Epithelial cell of esophagus (primary cell): Measurements from ENCODE around the gene CHMP2A.
"Not testable (repeated sequence)": the region's sequence is repeated elsewhere in the genome, so short reads cannot be mapped to it uniquely, and the experiment has no call there.

ENCODE experiments used
- DNase-seq: peaks from one replicate; pipeline ENCODE4 v3.0.0; 2010; ENCODE audit warnings: low read depth
- H3K4me3 ChIP-seq: 2 replicates; pipeline ENCODE4 v1.5.1; 2011; ENCODE audit warnings: mild to moderate bottlenecking, low read length, control low read depth
- TF ChIP-seq, protein P1 (sequence below): IDR thresholded peaks from 2 replicates; pipeline ENCODE4 v1.5.1; 2011; ENCODE audit warnings: low read depth, mild to moderate bottlenecking, low read length, control low read depth, inconsistent platforms; ENCODE audit not compliant: insufficient read depth; ENCODE audit errors: missing control alignments

The CHMP2A gene

DNA sequence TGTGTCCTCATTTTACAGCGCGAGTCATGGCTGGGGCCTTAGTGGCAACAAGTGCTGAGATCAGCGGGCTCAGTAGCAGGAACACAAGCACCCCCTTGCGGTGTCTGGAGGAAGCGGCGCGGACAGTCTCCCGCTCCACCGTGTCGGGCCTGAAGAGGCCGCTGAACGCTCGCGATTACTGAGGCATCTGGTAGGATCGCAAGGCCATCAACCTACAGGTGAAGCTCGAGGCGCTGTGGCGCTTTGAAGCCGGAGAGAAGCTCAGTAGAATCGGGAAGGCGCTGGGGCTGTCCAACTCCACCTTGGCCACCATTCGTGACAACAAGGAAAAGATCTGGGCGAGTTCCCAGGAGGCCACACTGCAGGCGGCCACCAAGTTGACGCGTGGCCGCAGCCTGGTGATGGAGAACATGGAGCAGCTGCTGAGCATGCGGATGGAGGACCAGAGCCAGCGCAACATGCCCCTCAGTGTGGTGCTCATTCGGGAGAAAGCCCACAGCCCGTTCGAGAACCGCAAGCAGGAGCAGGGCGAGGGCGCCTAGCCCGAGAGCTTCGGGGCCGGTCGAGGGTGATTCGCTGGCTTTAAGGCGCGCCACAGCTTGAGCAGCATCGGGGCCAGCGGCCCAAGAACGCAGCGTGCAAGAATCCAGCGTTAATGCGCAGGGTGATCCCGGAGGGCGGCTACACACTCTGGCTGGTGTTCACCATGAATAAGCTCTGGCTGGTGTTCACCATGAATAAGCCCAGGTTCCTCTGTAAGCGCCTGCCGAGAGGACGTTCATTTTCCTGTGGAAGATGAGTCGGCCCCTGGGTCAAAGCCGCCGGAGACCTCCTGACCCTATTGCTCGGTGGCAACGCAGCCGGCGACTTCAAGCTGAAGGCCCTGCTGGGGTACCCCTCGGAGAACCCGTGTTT, 26.6 kb upstream of the CHMP2A start:
- peak; percentile 88 for DNase-seq
- no peak overlapping the region for H3K4me3 ChIP-seq
- TF ChIP-seq, protein P1, sequence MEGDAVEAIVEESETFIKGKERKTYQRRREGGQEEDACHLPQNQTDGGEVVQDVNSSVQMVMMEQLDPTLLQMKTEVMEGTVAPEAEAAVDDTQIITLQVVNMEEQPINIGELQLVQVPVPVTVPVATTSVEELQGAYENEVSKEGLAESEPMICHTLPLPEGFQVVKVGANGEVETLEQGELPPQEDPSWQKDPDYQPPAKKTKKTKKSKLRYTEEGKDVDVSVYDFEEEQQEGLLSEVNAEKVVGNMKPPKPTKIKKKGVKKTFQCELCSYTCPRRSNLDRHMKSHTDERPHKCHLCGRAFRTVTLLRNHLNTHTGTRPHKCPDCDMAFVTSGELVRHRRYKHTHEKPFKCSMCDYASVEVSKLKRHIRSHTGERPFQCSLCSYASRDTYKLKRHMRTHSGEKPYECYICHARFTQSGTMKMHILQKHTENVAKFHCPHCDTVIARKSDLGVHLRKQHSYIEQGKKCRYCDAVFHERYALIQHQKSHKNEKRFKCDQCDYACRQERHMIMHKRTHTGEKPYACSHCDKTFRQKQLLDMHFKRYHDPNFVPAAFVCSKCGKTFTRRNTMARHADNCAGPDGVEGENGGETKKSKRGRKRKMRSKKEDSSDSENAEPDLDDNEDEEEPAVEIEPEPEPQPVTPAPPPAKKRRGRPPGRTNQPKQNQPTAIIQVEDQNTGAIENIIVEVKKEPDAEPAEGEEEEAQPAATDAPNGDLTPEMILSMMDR, result peak; percentile 89

DNA sequence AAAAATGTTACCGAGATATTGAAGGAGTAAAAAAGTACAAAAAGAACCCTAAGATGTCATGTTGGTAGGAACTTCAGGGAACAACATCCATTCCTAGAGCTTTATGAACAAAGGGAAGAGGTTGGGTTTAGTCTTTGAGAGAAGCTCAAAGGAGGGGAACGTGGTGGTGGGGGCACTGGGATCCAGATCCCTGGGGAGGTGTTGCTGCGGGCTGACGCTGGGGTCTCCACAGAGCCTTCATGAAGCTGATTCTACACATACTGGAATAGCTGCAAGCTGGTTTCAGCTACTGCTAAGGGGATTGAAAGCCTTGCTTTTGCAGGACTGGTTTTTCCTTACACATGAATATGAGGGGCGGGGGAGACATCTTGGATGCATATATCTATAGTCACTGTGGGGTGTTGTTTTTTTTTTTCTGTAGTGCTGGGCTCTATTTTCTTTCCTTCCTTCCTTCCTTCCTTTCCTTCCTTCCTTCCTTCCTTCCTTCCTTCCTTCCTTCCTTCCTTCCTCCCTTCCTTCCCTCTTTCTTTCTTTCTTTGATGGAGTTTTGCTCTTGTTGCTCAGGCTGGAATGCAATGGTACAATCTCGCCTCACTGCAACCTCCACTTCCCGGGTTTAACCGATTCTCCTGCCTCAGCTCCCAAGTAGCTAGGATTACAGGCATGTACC, 24.7 kb upstream of the CHMP2A start:
- no peak overlapping the region for H3K4me3 ChIP-seq
- TF ChIP-seq, protein P1, result no peak
- no peak for DNase-seq

DNA sequence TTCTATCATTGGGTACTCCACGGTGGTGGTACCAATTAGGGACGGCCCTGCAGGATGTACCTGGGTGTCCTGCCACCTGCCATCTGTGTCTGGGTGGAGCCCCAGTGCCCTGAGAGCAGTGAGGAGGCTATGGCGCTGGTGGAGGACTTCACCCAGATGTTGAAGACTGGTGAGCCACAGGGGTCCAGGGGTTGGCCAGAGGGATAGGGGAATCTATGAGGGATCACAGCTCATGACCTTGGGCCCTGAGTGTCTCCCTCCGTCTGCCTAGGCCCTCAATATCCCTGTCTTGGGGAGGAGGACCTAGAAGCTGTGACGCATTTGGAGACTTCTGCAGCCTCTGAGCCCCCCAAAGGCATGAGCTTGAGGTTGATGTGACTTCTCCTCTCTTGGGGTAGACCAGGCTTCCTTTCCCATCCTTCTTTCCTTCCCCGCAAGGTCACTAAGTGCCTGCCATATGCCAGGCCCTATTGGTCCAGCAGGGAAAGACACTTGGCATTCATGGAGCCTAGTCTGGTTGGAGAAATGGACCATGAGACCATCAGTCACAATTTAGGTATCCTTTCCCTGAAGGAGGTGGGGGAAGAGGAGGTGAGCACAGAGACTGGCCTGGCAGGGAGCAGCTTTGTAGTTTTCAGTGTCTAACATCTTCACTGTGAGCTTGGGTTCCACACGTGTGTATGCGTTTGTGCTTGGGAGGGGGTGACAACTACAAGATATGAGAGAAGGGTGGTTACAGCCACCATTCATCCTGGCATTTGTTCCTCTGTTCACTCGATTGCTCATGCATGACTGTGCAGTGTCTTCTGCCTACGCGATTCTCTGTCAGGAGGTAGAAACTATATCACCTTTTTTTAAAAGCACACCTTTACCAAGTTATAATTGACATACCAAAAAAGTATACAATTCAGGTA, 23.4 kb upstream of the CHMP2A start:
- TF ChIP-seq, protein P1, result no peak
- DNase-seq, result peak; percentile 32

DNA sequence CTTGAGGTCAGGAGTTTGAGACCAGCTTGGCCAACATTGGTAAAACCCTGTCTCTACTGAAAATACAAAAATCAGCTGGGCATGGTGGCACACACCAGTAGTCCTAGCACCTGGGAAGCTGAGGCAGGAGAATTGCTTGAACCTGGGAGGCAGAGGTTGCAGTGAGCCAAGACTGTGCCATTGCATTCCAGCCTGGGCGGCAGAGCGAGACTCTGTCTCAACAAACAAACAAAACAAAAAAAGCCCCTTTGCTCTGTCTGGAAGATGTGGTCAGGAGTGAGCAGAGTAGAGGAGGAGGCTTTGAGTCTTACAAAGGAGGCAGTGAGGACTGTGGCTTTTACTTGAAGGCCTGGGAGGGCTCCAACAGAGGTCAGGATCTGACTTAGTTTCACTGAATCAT, 22.7 kb upstream of the CHMP2A start:
- H3K4me3 ChIP-seq, DNase-seq: not testable (repeated sequence)

More for the DNA sequence above, 23.4 kb upstream of the CHMP2A start:
- H3K4me3 ChIP-seq, result no peak overlapping the region

DNA sequence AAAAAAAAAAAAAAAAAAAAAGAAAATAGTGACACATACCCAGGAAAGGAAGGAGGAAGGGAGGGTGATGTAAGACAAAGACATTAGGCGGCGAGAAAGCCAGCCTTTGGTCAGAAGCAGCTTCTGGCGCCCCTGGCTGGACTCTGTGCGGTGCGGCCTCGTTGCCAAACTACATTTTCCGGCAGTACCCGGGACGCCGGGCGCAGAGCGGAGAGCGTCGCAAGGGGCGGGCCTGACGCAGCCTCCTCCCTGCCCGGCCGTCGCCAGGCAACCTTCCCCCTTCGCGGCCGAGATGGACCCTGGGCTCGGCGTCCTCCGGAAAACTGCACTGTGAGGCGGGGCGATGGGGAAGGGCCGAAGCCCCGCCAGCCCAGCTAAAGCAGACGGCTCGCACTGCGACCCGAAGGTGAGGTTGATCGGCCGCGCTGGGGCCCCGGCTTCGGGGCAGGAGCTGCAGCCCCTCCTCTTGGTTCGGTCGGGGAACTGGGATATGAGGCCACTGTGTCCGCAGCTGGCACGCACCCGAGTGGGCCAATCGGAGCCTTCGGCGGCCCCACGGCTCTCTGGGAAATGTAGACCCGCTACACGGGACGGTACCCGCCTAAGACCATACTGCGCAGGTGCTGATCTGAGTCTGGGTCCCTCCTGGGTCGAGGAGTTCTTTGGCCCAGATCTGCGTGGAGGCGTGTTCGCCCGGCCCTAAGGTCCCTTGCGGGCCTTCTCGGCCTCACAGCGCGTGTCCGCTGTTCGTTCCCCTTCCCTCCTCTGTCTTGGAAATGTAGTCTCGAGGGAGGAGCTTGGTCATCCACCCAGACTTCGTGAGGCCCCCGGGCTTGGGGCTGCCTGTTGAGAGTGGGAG, 20.5 kb upstream of the CHMP2A start:
- TF ChIP-seq, protein P1, result no peak
- DNase-seq, result peak; percentile 91
- peak overlapping the region; percentile 91 for H3K4me3 ChIP-seq

DNA sequence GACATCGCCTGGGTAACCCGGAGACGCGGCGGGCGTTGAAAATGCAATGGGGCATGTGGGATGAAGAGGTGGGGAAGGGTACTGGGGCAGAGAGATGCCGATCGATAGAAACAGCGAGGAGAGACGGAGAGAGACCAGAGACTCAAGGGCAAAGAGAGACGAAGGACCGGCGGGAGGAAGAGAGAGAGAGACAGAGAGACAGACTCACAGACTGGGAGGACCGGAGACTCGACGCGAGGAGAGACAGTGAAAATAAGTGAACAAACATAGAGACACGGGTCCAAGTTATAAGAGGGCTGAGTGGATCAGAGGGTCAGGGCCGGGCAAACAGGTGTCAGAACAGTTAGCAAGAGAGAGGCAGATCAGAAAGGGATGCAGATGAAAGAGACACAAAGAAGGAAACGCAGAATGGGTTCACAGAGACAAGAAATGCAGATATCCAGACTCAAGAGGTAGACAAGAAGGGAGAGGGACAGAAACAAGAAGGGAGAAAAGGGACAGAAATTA, 18.8 kb upstream of the CHMP2A start:
- TF ChIP-seq, protein P1, result no peak
- no peak for DNase-seq
- peak overlapping the region; percentile 81 for H3K4me3 ChIP-seq
